Activated CD8-positive, alpha-beta memory T cell treated with anti-CD3 and anti-CD28 coated beads, Interleukin-2, amount 50 U/mL, for 48 hours (primary cell): Measurements from ENCODE around the gene ADO.
A peak's percentile ranks its signal among the peaks of the same experiment; 100 is the strongest.
"Not testable (repeated sequence)": the region's sequence is repeated elsewhere in the genome, so short reads cannot be mapped to it uniquely, and the experiment has no call there.

ENCODE experiments used
- DNase-seq: peaks from one replicate; pipeline ENCODE4 v3.0.0-alpha.2; 2020

ADO gene

GRCh38 chr10:62804356-62805230, at the start of gene ADO:
ADO (plus strand) TSS chr10:62804720; CDS start chr10:62805060, 340 bp downstream.
- peak; percentile 89 for DNase-seq

GRCh38 chr10:62754963-62755362, 49.6 kb upstream of the ADO start:
- no peak for DNase-seq

- DNase-seq, result no peak
These were observed 48.6 kb upstream of the ADO start for GRCh38 chr10:62755662-62756653.

- no peak for DNase-seq
These were observed 44.8 kb upstream of the ADO start for GRCh38 chr10:62759599-62760175.

- DNase-seq, result no peak
These were observed 44.1 kb upstream of the ADO start for GRCh38 chr10:62760401-62760800.

GRCh38 chr10:62761115-62761514, 43.4 kb upstream of the ADO start:
- no peak for DNase-seq

- DNase-seq, result no peak
These were observed 41.4 kb upstream of the ADO start for GRCh38 chr10:62763155-62763554.

- DNase-seq, result no peak
These were observed 40.5 kb upstream of the ADO start for GRCh38 chr10:62764011-62764410.

GRCh38 chr10:62765726-62766125, 38.8 kb upstream of the ADO start:
- DNase-seq, result no peak

- DNase-seq, result no peak
These were observed 38.1 kb upstream of the ADO start for GRCh38 chr10:62766386-62766785.

GRCh38 chr10:62769574-62770242, 34.8 kb upstream of the ADO start:
- no peak for DNase-seq

GRCh38 chr10:62772186-62772974, 32.1 kb upstream of the ADO start:
- DNase-seq, result no peak

GRCh38 chr10:62778125-62778524, 26.4 kb upstream of the ADO start:
- no peak for DNase-seq

- peak; percentile 84 for DNase-seq
These were observed 24.9 kb upstream of the ADO start for GRCh38 chr10:62779487-62780248.

- not testable (repeated sequence) for DNase-seq
These were observed 20.0 kb upstream of the ADO start for GRCh38 chr10:62784537-62784936.

GRCh38 chr10:62788285-62788684, 16.2 kb upstream of the ADO start:
- not testable (repeated sequence) for DNase-seq

- DNase-seq, result no peak
These were observed 15.6 kb upstream of the ADO start for GRCh38 chr10:62788861-62789467.

- no peak for DNase-seq
These were observed 14.4 kb upstream of the ADO start for GRCh38 chr10:62790019-62790555.

GRCh38 chr10:62790571-62790970, 13.9 kb upstream of the ADO start:
- no peak for DNase-seq

- DNase-seq, result no peak
These were observed 12.3 kb upstream of the ADO start for GRCh38 chr10:62792261-62792660.
